GM12875 (cell line): Measurements from ENCODE around the gene ZNF175.

ENCODE experiments used
- H3K4me3 ChIP-seq: one replicate; pipeline ENCODE4 v1.5.1; 2011; ENCODE audit warnings: low read depth, low read length, control low read depth
- CTCF ChIP-seq: IDR thresholded peaks from 2 replicates; pipeline ENCODE4 v1.5.1; 2011; ENCODE audit warnings: low read depth, mild to moderate bottlenecking, control low read depth, inconsistent platforms, low read length, moderate library complexity, borderline replicate concordance; ENCODE audit not compliant: insufficient read depth

The ZNF175 gene

GRCh38 chr19:51572908-51573307, 1.8 kb downstream of the ZNF175 start:
- no peak overlapping the region for H3K4me3 ChIP-seq

DNA sequence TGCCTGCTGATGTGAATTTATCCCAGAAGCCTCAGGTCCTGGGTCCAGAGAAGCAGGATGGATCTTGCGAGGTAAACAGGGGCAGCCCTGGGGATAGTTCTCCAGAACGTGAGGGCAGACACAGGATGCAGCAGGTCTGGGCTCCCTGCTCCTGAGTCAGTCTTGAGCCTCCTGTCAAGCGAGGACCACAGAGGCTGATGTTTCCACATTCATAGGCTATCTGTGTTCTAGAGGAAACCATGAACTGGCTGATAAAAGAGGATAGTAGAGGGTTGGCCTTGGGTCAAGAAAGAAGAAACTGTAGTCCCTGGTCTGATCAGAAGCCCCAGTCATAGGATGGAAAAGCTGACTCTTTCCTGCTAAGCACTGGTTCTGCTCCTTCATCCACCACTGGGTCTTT, 2.2 kb downstream of the ZNF175 start:
- no peak overlapping the region for H3K4me3 ChIP-seq
- no peak for TF ChIP-seq CTCF

More at GRCh38 chr19:51572908-51573307, 1.8 kb downstream of the ZNF175 start:
- TF ChIP-seq CTCF: no peak

DNA sequence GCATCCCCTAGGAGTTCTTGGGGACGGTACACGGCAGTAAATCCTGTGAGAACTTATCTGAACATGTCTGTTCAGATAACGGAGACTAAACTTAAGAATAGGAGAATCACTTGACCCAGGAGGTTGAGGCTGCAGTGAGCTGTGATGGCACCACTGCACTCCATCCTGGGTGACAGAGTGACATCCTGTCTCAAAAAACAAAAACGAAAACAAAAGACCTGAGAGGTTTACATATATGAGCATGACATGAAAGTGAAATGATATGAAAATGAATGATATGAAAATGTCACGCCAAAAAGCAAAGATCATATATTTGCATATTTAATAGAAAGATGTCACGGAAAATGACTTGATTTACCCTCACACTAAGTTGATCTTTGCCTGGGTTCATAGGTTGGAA, 5.8 kb downstream of the ZNF175 start:
- no peak for TF ChIP-seq CTCF
- H3K4me3 ChIP-seq: no peak overlapping the region

DNA sequence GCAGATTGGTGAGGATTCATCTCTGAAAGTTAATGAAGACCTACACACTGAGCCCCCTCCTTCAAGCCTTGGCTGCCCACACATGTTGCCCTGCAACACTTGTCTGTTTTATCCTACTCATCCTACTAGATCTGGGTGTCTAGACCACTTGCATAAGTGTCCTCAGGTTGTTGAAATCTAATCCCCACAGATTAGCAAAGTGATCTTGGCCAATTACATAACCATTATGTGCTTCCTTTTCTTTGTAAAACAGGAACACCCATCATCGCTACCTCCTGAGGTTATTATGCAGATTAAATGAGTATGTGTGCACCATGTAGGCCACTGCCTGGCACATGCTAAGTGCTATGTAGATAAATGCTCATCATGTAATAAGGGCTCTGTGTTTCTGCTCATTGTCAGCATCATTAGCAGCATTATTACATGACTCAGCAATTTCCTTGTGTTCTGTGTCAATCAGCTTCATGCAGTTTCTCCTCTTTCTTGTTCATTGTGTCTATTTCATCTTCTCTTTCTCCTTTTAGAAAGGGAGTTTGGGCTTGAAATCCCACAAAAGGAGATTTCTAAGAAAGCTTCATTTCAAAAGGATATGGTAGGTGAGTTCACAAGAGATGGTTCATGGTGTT, 15.1 kb downstream of the ZNF175 start:
- TF ChIP-seq CTCF: no peak
- H3K4me3 ChIP-seq: no peak overlapping the region

GRCh38 chr19:51586799-51587198, 15.7 kb downstream of the ZNF175 start:
- TF ChIP-seq CTCF: no peak
- H3K4me3 ChIP-seq: no peak overlapping the region

DNA sequence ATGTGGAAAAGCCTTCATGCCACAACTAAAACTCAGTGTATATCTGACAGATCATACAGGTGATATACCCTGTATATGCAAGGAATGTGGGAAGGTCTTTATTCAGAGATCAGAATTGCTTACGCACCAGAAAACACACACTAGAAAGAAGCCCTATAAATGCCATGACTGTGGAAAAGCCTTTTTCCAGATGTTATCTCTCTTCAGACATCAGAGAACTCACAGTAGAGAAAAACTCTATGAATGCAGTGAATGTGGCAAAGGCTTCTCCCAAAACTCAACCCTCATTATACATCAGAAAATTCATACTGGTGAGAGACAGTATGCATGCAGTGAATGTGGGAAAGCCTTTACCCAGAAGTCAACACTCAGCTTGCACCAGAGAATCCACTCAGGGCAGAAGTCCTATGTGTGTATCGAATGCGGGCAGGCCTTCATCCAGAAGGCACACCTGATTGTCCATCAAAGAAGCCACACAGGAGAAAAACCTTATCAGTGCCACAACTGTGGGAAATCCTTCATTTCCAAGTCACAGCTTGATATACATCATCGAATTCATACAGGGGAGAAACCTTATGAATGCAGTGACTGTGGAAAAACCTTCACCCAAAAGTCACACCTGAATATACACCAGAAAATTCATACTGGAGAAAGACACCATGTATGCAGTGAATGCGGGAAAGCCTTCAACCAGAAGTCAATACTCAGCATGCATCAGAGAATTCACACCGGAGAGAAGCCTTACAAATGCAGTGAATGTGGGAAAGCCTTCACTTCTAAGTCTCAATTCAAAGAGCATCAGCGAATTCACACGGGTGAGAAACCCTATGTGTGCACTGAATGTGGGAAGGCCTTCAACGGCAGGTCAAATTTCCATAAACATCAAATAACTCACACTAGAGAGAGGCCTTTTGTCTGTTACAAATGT, 16.4 kb downstream of the ZNF175 start:
- TF ChIP-seq CTCF: no peak
- H3K4me3 ChIP-seq: no peak overlapping the region
